ENCODE results near the gene MRPL45. TPM values are rescaled to one million over a fixed set of nuclear protein-coding genes. Genes with fewer than 3 reads are reported as not detected.
"Not testable (repeated sequence)": the region's sequence is repeated elsewhere in the genome, so short reads cannot be mapped to it uniquely, and the experiment has no call there.

MRPL45 gene
- total RNA-seq, 1 donor from 2014 or later = 34.0 TPM

GRCh38 chr17:38289760-38290159, 7.2 kb upstream of the MRPL45 start:
- H3K27ac Mint-ChIP-seq (ENCODE audit: unreplicated experiment); H3K4me3 Mint-ChIP-seq (ENCODE audit: unreplicated experiment); H3K36me3 Mint-ChIP-seq (ENCODE audit: unreplicated experiment); H3K9me3 Mint-ChIP-seq (ENCODE audit: unreplicated experiment); H3K27me3 Mint-ChIP-seq (ENCODE audit: unreplicated experiment); H3K4me1 Mint-ChIP-seq (ENCODE audit: low read depth, unreplicated experiment); DNase-seq: not testable (repeated sequence)

GRCh38 chr17:38295602-38296365, 1.2 kb upstream of the MRPL45 start:
- H3K27me3 Mint-ChIP-seq (ENCODE audit: unreplicated experiment); DNase-seq; H3K4me3 Mint-ChIP-seq (ENCODE audit: unreplicated experiment); H3K36me3 Mint-ChIP-seq (ENCODE audit: unreplicated experiment); H3K4me1 Mint-ChIP-seq (ENCODE audit: low read depth, unreplicated experiment); H3K27ac Mint-ChIP-seq (ENCODE audit: unreplicated experiment); H3K9me3 Mint-ChIP-seq (ENCODE audit: unreplicated experiment): not testable (repeated sequence)

- Mint-ChIP-seq H3K27ac (ENCODE audit: unreplicated experiment) (no peak overlapping the region), H3K4me1 (ENCODE audit: low read depth, unreplicated experiment) (no peaks in the 10 kb centered on the region), H3K27me3 (ENCODE audit: unreplicated experiment) (no peaks in the 10 kb centered on the region), H3K4me3 (ENCODE audit: unreplicated experiment) (no peak overlapping the region), H3K36me3 (ENCODE audit: unreplicated experiment) (peaks cover 6% of the 10 kb centered on the region), H3K9me3 (ENCODE audit: unreplicated experiment) (peaks cover 2% of the 10 kb centered on the region)
- DNase-seq = no peak
- TF ChIP-seq, protein P1, sequence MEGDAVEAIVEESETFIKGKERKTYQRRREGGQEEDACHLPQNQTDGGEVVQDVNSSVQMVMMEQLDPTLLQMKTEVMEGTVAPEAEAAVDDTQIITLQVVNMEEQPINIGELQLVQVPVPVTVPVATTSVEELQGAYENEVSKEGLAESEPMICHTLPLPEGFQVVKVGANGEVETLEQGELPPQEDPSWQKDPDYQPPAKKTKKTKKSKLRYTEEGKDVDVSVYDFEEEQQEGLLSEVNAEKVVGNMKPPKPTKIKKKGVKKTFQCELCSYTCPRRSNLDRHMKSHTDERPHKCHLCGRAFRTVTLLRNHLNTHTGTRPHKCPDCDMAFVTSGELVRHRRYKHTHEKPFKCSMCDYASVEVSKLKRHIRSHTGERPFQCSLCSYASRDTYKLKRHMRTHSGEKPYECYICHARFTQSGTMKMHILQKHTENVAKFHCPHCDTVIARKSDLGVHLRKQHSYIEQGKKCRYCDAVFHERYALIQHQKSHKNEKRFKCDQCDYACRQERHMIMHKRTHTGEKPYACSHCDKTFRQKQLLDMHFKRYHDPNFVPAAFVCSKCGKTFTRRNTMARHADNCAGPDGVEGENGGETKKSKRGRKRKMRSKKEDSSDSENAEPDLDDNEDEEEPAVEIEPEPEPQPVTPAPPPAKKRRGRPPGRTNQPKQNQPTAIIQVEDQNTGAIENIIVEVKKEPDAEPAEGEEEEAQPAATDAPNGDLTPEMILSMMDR (IDR thresholded peaks at IDR 0.05; ENCODE audit: partially characterized antibody, unreplicated experiment) = no peak
Observed at GRCh38 chr17:38315497-38315896, 18.5 kb downstream of the MRPL45 start.

- Mint-ChIP-seq H3K36me3 (ENCODE audit: unreplicated experiment) (peaks cover 6% of the 10 kb centered on the region), H3K27me3 (ENCODE audit: unreplicated experiment) (no peaks in the 10 kb centered on the region), H3K27ac (ENCODE audit: unreplicated experiment) (no peak overlapping the region), H3K9me3 (ENCODE audit: unreplicated experiment) (peaks cover 2% of the 10 kb centered on the region), H3K4me3 (ENCODE audit: unreplicated experiment) (no peak overlapping the region), H3K4me1 (ENCODE audit: low read depth, unreplicated experiment) (no peaks in the 10 kb centered on the region)
- DNase-seq = no peak
- TF ChIP-seq, protein P1 (IDR thresholded peaks at IDR 0.05; ENCODE audit: partially characterized antibody, unreplicated experiment) = no peak
Observed at GRCh38 chr17:38317081-38317480, 20.1 kb downstream of the MRPL45 start.

- no peak overlapping the region for H3K27ac Mint-ChIP-seq (ENCODE audit: unreplicated experiment)
- peaks cover 6% of the 10 kb centered on the region for H3K36me3 Mint-ChIP-seq (ENCODE audit: unreplicated experiment)
- peaks cover 5% of the 10 kb centered on the region for H3K4me1 Mint-ChIP-seq (ENCODE audit: low read depth, unreplicated experiment)
- DNase-seq = no peak
- TF ChIP-seq, protein P1 (IDR thresholded peaks at IDR 0.05; ENCODE audit: partially characterized antibody, unreplicated experiment) = no peak
- H3K27me3 Mint-ChIP-seq (ENCODE audit: unreplicated experiment) = no peaks in the 10 kb centered on the region
- peaks cover 2% of the 10 kb centered on the region for H3K9me3 Mint-ChIP-seq (ENCODE audit: unreplicated experiment)
- no peak overlapping the region for H3K4me3 Mint-ChIP-seq (ENCODE audit: unreplicated experiment)
Observed at GRCh38 chr17:38320482-38320881, 23.5 kb downstream of the MRPL45 start.

DNA sequence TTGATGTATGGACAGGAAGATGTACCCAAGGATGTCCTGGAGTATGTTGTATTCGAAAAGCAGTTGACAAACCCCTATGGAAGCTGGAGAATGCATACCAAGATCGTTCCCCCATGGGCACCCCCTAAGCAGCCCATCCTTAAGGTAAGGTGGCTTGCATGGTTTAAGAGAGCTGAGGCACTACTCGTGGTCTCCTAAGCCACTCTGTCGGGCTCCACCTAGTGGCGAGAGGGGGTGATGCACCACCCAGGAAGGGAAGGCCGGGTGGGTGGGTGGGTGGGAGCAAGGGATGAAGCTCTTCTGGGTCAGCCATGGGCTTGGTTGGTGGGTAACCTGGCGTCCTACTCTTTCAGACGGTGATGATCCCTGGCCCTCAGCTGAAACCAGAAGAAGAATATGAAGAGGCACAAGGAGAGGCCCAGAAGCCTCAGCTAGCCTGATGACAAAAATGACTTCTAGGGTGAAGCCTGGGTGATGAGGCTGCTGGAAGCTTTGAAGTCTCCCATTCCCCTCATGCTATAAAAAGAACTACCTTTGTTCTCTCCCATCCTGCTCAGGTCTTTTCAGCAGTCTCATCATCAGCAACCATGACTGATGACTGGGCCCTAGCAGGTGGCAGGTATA, 25.3 kb downstream of the MRPL45 start:
- peak; percentile 83 for DNase-seq
- TF ChIP-seq, protein P1 (IDR thresholded peaks at IDR 0.05; ENCODE audit: partially characterized antibody, unreplicated experiment) = peak; percentile 85
- no peak overlapping the region for H3K4me3 Mint-ChIP-seq (ENCODE audit: unreplicated experiment)
- no peak overlapping the region for H3K27ac Mint-ChIP-seq (ENCODE audit: unreplicated experiment)
- H3K4me1 Mint-ChIP-seq (ENCODE audit: low read depth, unreplicated experiment) = peaks cover 10% of the 10 kb centered on the region
- H3K9me3 Mint-ChIP-seq (ENCODE audit: unreplicated experiment) = peaks cover 4% of the 10 kb centered on the region
- no peaks in the 10 kb centered on the region for H3K36me3 Mint-ChIP-seq (ENCODE audit: unreplicated experiment)
- H3K27me3 Mint-ChIP-seq (ENCODE audit: unreplicated experiment) = peaks cover 2% of the 10 kb centered on the region
